Liver (tissue), 9 donors: ENCODE measurements around the gene ADGRL2. TPM values are rescaled to one million over a fixed set of nuclear protein-coding genes. Genes with fewer than 3 reads are reported as not detected.

Source experiments
- DNase-seq: peaks from one replicate; pipeline ENCODE4 v3.0.0-alpha.2; 2017; ENCODE audit warnings: low spot score
- H3K27ac ChIP-seq, 2 donors: one replicate each; pipeline ENCODE4 v1.7.0; 2013; ENCODE audit warnings: inconsistent platforms in 2 of 2, low read length in 2 of 2, control low read depth in 1 of 2, low read depth in 1 of 2, mild to moderate bottlenecking in 1 of 2
- H3K27me3 ChIP-seq, 4 donors: one replicate each; pipeline versions ENCODE4 v1.6.1 to v1.7.0; 2013; ENCODE audit warnings: low read length in 3 of 4, inconsistent platforms in 1 of 4, mild to moderate bottlenecking in 1 of 4, moderate library complexity in 1 of 4; ENCODE audit not compliant: control insufficient read depth in 4 of 4, insufficient read depth in 4 of 4
- H3K36me3 ChIP-seq, 4 donors: one replicate each; pipeline versions ENCODE4 v1.6.1 to v1.7.0; 2013; ENCODE audit warnings: low read length in 3 of 4, mild to moderate bottlenecking in 3 of 4, low read depth in 1 of 4, moderate library complexity in 1 of 4; ENCODE audit not compliant: control insufficient read depth in 4 of 4, insufficient read depth in 3 of 4
- H3K4me1 ChIP-seq, 4 donors: one replicate each; pipeline versions ENCODE4 v1.6.1 to v1.7.0; 2013; ENCODE audit warnings: low read length in 3 of 4, mild to moderate bottlenecking in 3 of 4, moderate library complexity in 1 of 4; ENCODE audit not compliant: control insufficient read depth in 4 of 4, insufficient read depth in 4 of 4
- H3K4me3 ChIP-seq, 3 donors: one replicate each; pipeline versions ENCODE4 v1.6.1 to v1.7.0; 2013; ENCODE audit warnings: low read length in 3 of 3, control low read depth in 1 of 3, low read depth in 1 of 3, mild to moderate bottlenecking in 1 of 3
- H3K9ac ChIP-seq, 2 donors: one replicate each; pipeline ENCODE4 v1.7.0; 2013; ENCODE audit warnings: low read length in 2 of 2, mild to moderate bottlenecking in 2 of 2, moderate library complexity in 2 of 2, control low read depth in 1 of 2, low read depth in 1 of 2
- H3K9me3 ChIP-seq, 4 donors: one replicate each; pipeline versions ENCODE4 v1.6.1 to v1.7.0; 2013; ENCODE audit warnings: low read length in 3 of 4; ENCODE audit not compliant: control insufficient read depth in 4 of 4
- EGR1 ChIP-seq, 2 donors: IDR thresholded peaks; 2 replicates each; pipeline ENCODE4 v1.6.1; 2016 to 2018; ENCODE audit warnings: antibody characterized with exemption in 2 of 2, low read depth in 2 of 2
- FOXA1 ChIP-seq: IDR thresholded peaks from 2 replicates; pipeline ENCODE4 v1.6.1; 2016; ENCODE audit warnings: antibody characterized with exemption
- FOXA2 ChIP-seq: IDR thresholded peaks from 2 replicates; pipeline ENCODE4 v1.6.1; 2016; ENCODE audit warnings: antibody characterized with exemption
- GABPA ChIP-seq, 2 donors: IDR thresholded peaks in 1 of 2; conservative IDR thresholded peaks in 1 of 2; 2 replicates each; pipeline ENCODE4 v1.6.1; 2016; ENCODE audit warnings: antibody characterized with exemption in 2 of 2, mild to moderate bottlenecking in 1 of 2, moderate library complexity in 1 of 2
- HNF4A ChIP-seq, 2 donors: conservative IDR thresholded peaks; 2 replicates each; pipeline ENCODE4 v1.6.1; 2016; ENCODE audit warnings: antibody characterized with exemption in 2 of 2, mild to moderate bottlenecking in 2 of 2
- HNF4G ChIP-seq: IDR thresholded peaks from 2 replicates; pipeline ENCODE4 v1.6.1; 2016; ENCODE audit warnings: antibody characterized with exemption
- JUND ChIP-seq, 2 donors: IDR thresholded peaks; 2 replicates each; pipeline ENCODE4 v1.6.1; 2016; ENCODE audit warnings: antibody characterized with exemption in 2 of 2
- NR2F2 ChIP-seq: IDR thresholded peaks from 2 replicates; pipeline ENCODE4 v1.6.1; 2016; ENCODE audit warnings: antibody characterized with exemption
- RAD21 ChIP-seq, 2 donors: IDR thresholded peaks; 2 replicates each; pipeline ENCODE4 v1.6.1; 2016; ENCODE audit warnings: antibody characterized with exemption in 2 of 2, mild to moderate bottlenecking in 2 of 2
- RXRA ChIP-seq, 2 donors: IDR thresholded peaks; 2 replicates each; pipeline ENCODE4 v1.6.1; 2017 to 2018; ENCODE audit warnings: antibody characterized with exemption in 2 of 2, mild to moderate bottlenecking in 1 of 2
- SP1 ChIP-seq: IDR thresholded peaks from 2 replicates; pipeline ENCODE4 v1.6.1; 2018; ENCODE audit warnings: antibody characterized with exemption, mild to moderate bottlenecking
- TAF1 ChIP-seq: conservative IDR thresholded peaks from 2 replicates; pipeline ENCODE4 v1.6.1; 2016; ENCODE audit warnings: antibody characterized with exemption, mild to moderate bottlenecking
- YY1 ChIP-seq: IDR thresholded peaks from 2 replicates; pipeline ENCODE4 v1.6.1; 2016; ENCODE audit warnings: antibody characterized with exemption, mild to moderate bottlenecking
- WGBS: extraction: QIAGEN DNeasy Blood & Tissue Kit; methylation state at CpG from one replicate; pipeline ENCODE4 v1.1.7; 2013; 5-methylcytosine and 5-hydroxymethylcytosine counted together
- polyA plus RNA-seq, 2 donors: library from polyadenylated mRNA; stranded (reverse) in 1 of 2; unstranded in 1 of 2; fragments of 200-250 nt in 1 of 2; fragments of >200 nt in 1 of 2; fragmentation: Nextera tagmentation in 1 of 2; extraction: Ambion mirVana in 1 of 2; gene quantifications; one replicate each; pipeline versions ENCODE4 v1.2.1 to v1.2.3, GENCODE V29; 2013 to 2015
- total RNA-seq, 2 donors: library from RNA; depleted of rRNA; stranded (reverse); fragments of >200 nt; gene quantifications; one replicate each; pipeline ENCODE4 v1.2.3, GENCODE V29; 2014
- TF ChIP-seq, protein P1 (sequence below): IDR thresholded peaks from 2 replicates; pipeline ENCODE4 v1.6.1; 2016; ENCODE audit warnings: antibody characterized with exemption, mild to moderate bottlenecking
- TF ChIP-seq, protein P2 (sequence below): fragments of 150-350 bp; IDR thresholded peaks from 2 replicates; pipeline ENCODE4 v1.5.1; 2017; ENCODE audit warnings: improper control_type of control experiment, low read depth, low read length; ENCODE audit not compliant: missing input control
- TF ChIP-seq, protein P3 (sequence below): IDR thresholded peaks from 2 replicates; pipeline ENCODE4 v1.6.1; 2016; ENCODE audit warnings: antibody characterized with exemption
- TF ChIP-seq, protein P4 (sequence below): IDR thresholded peaks from 2 replicates; pipeline ENCODE4 v1.6.1; 2016; ENCODE audit warnings: antibody characterized with exemption
- TF ChIP-seq, protein P5 (sequence below): IDR thresholded peaks from 2 replicates; pipeline ENCODE4 v1.6.1; 2016; ENCODE audit warnings: antibody characterized with exemption
- donor health status: healthy.
- donor health status: healthy.
- donor health status: healthy.
- donor health status: healthy.
- donor health status: healthy.

Gene ADGRL2
- total and polyA plus RNA-seq, 4 donors: 21.1 to 82.0 (median 31.7) TPM

DNA sequence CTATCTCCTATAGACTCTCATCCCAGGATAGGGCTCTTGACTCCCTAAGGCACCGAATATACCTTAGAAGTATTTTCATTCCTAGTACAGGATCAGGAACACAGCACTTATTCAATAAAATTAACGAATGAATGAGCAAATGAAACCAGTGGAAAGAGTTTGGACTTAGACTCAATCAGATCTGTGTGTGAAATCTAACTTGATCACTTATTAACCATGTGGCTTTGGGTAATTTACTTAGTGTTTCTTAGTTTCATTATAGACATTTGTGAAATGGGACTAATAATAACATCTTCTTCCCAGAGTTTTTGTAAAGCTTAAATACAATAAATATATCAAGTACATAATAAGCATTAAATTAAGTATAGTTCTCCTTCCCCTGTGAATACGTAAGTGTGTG is 230.1 kb downstream of the ADGRL2 start:
- WGBS: 74% methylated on average over 3 of the region's 3 CpGs
- Histone ChIP-seq H3K4me3 (no peak overlapping the region), H3K27ac (no peak overlapping the region), H3K36me3 (no peaks in the 10 kb centered on the region), H3K4me1 (no peaks in the 10 kb centered on the region), H3K27me3 (no peaks in the 10 kb centered on the region), H3K9me3 (no peaks in the 10 kb centered on the region), H3K9ac (no peak overlapping the region)
- TF ChIP-seq, protein P1, sequence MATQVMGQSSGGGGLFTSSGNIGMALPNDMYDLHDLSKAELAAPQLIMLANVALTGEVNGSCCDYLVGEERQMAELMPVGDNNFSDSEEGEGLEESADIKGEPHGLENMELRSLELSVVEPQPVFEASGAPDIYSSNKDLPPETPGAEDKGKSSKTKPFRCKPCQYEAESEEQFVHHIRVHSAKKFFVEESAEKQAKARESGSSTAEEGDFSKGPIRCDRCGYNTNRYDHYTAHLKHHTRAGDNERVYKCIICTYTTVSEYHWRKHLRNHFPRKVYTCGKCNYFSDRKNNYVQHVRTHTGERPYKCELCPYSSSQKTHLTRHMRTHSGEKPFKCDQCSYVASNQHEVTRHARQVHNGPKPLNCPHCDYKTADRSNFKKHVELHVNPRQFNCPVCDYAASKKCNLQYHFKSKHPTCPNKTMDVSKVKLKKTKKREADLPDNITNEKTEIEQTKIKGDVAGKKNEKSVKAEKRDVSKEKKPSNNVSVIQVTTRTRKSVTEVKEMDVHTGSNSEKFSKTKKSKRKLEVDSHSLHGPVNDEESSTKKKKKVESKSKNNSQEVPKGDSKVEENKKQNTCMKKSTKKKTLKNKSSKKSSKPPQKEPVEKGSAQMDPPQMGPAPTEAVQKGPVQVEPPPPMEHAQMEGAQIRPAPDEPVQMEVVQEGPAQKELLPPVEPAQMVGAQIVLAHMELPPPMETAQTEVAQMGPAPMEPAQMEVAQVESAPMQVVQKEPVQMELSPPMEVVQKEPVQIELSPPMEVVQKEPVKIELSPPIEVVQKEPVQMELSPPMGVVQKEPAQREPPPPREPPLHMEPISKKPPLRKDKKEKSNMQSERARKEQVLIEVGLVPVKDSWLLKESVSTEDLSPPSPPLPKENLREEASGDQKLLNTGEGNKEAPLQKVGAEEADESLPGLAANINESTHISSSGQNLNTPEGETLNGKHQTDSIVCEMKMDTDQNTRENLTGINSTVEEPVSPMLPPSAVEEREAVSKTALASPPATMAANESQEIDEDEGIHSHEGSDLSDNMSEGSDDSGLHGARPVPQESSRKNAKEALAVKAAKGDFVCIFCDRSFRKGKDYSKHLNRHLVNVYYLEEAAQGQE: no peak
- TF ChIP-seq RAD21 (IDR thresholded peaks at IDR 0.05) (no peak), YY1 (no peak), JUND (IDR thresholded peaks at IDR 0.05) (no peak), FOXA1 (no peak), HNF4A (conservative IDR thresholded peaks at IDR 0.05) (no peak), NR2F2 (no peak), EGR1 (IDR thresholded peaks at IDR 0.05; ENCODE audit: low read depth in 2 of 2) (no peak), HNF4G (no peak), SP1 (no peak), GABPA (IDR thresholded peaks at IDR 0.05 in 1 of 2, conservative IDR thresholded peaks at IDR 0.05 in 1 of 2) (no peak), FOXA2 (no peak), RXRA (IDR thresholded peaks at IDR 0.05) (no peak), TAF1 (no peak)
- TF ChIP-seq, protein P2, sequence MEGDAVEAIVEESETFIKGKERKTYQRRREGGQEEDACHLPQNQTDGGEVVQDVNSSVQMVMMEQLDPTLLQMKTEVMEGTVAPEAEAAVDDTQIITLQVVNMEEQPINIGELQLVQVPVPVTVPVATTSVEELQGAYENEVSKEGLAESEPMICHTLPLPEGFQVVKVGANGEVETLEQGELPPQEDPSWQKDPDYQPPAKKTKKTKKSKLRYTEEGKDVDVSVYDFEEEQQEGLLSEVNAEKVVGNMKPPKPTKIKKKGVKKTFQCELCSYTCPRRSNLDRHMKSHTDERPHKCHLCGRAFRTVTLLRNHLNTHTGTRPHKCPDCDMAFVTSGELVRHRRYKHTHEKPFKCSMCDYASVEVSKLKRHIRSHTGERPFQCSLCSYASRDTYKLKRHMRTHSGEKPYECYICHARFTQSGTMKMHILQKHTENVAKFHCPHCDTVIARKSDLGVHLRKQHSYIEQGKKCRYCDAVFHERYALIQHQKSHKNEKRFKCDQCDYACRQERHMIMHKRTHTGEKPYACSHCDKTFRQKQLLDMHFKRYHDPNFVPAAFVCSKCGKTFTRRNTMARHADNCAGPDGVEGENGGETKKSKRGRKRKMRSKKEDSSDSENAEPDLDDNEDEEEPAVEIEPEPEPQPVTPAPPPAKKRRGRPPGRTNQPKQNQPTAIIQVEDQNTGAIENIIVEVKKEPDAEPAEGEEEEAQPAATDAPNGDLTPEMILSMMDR: no peak
- TF ChIP-seq, protein P3, sequence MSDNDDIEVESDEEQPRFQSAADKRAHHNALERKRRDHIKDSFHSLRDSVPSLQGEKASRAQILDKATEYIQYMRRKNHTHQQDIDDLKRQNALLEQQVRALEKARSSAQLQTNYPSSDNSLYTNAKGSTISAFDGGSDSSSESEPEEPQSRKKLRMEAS: no peak
- TF ChIP-seq, protein P4, sequence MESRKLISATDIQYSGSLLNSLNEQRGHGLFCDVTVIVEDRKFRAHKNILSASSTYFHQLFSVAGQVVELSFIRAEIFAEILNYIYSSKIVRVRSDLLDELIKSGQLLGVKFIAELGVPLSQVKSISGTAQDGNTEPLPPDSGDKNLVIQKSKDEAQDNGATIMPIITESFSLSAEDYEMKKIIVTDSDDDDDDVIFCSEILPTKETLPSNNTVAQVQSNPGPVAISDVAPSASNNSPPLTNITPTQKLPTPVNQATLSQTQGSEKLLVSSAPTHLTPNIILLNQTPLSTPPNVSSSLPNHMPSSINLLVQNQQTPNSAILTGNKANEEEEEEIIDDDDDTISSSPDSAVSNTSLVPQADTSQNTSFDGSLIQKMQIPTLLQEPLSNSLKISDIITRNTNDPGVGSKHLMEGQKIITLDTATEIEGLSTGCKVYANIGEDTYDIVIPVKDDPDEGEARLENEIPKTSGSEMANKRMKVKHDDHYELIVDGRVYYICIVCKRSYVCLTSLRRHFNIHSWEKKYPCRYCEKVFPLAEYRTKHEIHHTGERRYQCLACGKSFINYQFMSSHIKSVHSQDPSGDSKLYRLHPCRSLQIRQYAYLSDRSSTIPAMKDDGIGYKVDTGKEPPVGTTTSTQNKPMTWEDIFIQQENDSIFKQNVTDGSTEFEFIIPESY: no peak
- TF ChIP-seq, protein P5, sequence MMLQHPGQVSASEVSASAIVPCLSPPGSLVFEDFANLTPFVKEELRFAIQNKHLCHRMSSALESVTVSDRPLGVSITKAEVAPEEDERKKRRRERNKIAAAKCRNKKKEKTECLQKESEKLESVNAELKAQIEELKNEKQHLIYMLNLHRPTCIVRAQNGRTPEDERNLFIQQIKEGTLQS: no peak
- DNase-seq: no peak
